Superior temporal gyrus (tissue), 1 donor: ENCODE measurements around the gene MAN1C1.
"Not testable (repeated sequence)": the region's sequence is repeated elsewhere in the genome, so short reads cannot be mapped to it uniquely, and the experiment has no call there.

Experiments used
- DNase-seq: peaks from one replicate; pipeline ENCODE4 v3.0.0-alpha.2; 2016; ENCODE audit errors: extremely low spot score

MAN1C1 gene

GRCh38 chr1:25634896-25635295 is 18.3 kb downstream of the MAN1C1 start:
- DNase-seq: no peak

GRCh38 chr1:25636141-25636540 is 19.6 kb downstream of the MAN1C1 start:
- DNase-seq: not testable (repeated sequence)

DNA sequence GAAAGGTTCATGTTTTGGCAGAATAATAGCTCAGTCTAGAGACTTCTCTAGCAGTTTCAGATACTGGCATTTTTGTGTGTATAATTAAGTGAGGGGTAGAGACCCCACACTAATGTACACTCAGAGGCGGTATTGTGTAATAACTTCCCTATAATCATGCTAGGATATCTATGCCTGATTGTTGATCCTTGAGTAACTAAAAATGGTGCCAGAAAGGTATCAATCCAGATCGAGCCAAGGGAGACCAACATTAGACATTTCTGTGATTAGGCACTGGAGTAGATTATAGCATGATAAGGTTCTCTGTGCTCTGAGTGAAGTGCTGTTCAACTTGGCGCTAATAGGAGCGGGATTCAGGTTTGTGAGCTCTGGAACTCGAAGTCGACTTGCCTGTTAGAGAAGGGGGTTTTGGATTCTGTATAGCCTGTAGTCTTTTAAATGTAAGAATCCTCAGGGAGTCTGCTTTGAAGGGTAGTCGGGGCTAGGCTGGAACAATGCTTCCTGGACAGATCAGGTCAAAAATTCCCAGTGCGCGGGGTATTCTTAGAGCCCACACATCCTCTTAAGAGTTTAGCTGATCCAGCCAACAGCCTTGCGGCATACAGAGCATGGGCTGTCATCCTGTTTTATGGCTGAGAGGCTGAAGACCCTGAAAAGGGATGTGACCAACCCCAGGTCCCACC is 24.2 kb downstream of the MAN1C1 start:
- DNase-seq: no peak

DNA sequence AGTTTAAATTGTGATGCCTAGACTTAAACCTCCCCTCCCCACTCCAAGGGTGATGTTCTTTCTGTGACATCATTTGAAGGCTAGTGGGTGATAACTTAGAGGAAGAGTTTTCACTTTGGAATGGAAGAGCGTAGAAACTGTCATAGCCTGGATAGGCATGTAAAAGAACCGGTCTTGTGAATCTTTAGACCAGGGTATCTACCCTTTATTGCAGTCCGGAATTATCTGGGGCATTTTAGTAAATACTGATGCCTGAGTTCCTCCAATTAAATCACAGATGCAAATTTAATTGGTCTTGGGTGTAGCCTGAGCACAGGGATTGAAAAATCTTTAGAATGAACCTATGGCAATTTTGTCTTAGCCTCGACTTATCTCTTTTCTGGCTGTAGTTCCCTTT is 24.7 kb downstream of the MAN1C1 start:
- DNase-seq: no peak

GRCh38 chr1:25641931-25642573 is 25.5 kb downstream of the MAN1C1 start:
- no peak for DNase-seq

DNA sequence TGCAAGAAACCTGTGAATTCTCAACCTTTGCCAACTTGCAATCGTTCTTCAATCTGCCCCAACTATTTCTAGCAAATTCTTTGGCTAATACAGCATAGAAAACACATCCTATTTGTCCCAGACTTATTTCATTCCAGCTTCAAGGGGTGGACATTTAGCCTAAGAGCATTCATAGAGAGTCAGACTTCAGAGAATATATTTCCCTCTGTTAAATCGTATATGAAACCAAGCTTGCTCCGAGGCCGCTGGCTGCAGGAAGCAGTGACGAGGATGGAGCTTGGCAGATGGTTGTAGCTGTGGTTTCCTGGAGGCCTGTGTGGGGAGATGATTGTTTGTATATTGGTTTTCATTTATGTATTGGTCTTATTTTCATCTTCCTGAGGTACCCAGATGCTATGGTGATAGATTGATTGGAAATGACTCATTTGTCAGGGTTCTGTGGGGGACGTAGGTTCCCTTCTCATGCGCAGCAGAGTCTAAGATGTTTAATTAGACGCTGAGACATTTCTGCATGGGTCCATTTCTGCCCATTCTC is 26.1 kb downstream of the MAN1C1 start:
- DNase-seq: no peak

DNA sequence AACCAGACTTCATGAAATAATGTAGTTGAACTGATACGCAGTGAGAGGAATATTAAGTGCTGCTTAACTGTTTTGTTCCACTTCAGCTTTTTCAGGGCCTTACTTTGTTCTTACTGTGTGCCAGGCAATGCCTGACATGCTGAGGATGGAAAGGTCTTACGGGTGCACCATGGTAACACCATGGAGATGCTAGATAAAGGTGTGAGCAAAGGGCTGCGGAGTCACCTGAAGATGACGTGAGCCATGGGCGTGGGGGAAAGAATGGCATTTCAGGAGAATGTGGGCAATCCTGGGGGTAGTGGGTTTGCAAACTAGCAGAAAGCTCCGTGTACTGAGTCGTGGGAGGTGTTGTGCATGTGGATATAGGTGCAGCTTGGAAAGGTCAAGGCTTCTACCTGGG is 27.3 kb downstream of the MAN1C1 start:
- DNase-seq: no peak

- DNase-seq: no peak
These were observed 28.4 kb downstream of the MAN1C1 start for GRCh38 chr1:25644962-25645361.

DNA sequence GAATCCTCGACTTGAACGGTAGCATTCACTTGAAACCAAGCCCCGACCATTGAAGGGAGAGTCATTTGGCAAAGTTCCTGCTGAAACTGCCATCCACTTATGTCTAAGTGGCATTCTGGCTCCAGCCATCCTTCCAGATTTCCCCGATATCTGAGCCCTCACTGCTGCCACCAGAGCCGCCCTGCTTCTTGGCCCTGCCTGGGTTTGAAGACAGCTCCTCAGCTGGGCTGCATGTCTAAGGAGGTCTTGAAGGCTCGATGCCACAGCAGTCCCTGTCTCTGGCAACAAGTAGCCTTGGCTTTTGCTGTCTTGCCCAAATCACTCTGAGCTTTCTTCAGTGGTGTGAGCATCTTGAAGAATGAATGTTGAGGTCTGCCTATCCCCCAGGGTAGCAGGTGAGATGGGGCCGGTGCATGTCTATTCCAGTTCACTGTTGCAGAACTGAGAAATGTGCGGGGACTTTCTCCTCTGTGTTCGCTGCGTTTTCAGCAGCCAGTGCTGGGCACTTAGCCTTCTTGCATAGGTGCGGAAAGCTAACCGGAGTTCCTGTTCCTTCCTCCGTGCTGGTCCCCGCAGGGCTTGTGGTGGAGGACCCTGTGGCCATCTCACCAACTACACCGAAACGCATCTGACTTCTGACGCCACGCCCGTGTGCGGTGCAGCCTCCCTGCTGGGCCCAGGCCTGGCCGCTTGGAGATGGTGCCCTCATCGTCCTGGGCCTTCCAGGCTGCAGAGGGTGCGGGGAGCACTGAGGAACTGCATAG is 29.2 kb downstream of the MAN1C1 start:
- no peak for DNase-seq

- no peak for DNase-seq
These were observed 30.5 kb downstream of the MAN1C1 start for GRCh38 chr1:25647106-25647505.

DNA sequence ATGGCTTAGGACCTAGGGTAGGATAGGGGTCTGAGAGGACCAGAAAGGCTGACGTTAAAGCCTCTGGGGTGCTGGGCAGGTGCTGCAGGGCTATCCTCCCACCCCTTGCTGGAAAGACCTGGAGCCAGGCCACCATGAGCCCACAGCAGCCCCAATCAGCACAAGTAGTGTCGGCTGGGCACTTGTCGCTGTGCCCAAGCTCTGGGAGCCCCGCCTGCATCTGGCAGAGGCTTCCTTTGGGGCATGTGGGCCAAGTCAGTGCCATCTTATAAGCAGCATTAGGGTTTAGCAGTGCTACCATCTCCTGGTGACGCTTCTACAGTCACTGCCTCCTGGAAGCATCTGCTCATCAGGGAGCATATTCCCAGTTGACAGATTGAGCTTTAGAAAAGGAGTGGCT is 31.3 kb downstream of the MAN1C1 start:
- no peak for DNase-seq

DNA sequence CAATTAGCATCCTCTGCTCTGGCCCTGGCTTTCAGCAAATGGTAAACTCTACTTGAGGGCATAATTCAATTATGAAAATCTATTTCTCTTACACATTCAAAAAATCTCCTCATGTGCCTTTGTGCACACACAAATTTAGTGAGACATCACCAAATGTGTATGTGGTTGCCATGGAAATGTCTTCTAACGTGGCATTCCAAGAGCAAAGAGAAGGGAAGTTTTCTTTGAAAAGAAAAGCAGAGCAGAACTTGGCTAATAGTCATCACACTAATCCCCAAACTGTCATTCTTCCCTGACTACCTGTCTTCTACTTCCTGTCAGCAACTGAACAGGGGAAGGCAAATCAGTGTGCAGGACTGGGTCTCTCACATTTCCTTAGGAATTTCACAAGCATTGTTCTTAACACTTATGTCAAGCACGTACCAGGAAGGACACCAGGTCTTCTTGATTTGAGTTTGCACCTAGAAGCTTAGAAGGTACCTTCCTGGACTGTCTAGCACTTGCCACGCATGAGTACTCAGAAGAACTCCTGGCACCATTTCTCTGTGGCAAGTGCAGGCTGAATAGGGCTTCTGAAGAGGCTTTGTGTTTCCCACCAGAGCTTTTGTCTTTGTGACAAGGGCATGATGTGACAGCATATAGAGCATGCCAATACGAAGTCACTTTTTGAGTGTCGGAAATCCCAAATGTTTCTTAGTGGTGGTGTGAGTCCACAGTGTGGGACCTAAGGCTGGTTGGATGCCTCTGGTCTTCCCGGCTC is 32.3 kb downstream of the MAN1C1 start:
- DNase-seq: peak; percentile 63

DNA sequence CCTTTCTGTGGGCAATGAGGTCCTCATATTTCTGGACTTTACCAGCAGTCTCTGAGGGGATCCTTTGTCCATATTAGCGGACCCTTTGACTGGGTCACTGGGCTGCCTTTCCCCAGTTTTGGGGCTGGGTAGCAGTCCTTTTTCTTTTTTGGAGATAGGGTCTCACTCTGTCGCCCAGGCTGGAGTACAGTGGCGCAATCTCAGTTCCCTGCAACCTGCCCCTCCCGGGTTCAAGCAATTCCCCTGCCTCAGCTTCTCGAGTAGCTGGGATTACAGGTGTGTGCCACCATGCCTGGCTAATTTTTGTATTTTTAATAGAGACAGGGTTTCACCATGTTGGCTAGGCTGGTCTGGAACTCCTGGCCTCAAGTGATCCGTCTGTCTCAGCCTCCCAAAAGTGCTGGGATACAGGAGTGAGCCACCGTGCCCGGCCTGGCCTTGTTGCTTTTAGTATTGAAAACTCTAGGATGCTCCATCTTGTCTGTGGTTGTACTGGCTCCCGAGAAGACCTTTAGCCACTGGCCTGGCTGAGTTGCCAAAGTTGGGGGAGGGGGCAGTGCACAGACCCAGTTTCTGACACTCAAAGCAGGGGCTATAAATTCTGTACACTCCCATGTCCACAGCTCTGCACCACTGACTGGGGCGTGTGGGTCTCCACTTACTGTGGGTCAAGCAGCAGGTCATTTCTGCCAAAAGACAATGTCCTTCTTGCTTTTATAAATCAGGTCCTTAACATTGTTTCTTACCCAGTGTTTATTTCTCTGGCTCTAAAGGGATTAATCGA is 33.1 kb downstream of the MAN1C1 start:
- no peak for DNase-seq

- no peak for DNase-seq
These were observed 33.6 kb downstream of the MAN1C1 start for GRCh38 chr1:25650289-25650576.

DNA sequence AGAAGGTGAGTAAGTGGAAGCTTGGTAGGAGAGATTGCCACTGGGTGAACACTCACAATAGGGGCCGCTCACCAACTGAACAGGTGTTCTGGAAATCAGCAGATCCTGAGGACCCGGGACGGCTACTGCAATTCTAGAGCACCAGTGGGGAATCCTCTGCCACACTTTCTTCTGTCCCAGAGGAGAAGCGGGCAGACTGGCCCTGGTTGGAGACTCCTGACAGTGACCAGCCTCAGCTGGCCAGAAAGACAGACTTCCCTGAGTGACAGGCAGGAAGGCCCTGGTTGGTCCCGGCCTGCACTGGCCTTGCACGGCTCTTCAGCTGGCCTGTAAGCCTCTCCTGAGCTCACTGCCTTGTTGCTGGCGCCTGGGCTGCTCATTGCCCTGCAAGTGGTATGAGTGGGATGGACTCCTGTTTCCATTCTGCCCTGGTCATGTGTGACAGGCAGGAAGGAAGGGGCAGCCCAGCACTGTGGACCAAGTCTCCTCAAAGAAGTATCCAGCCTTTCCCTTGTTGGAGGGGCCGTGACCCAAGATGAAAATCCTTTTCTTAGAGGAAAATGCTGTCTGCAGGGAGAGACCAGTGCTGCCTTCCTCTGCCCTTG is 34.5 kb downstream of the MAN1C1 start:
- DNase-seq: no peak

DNA sequence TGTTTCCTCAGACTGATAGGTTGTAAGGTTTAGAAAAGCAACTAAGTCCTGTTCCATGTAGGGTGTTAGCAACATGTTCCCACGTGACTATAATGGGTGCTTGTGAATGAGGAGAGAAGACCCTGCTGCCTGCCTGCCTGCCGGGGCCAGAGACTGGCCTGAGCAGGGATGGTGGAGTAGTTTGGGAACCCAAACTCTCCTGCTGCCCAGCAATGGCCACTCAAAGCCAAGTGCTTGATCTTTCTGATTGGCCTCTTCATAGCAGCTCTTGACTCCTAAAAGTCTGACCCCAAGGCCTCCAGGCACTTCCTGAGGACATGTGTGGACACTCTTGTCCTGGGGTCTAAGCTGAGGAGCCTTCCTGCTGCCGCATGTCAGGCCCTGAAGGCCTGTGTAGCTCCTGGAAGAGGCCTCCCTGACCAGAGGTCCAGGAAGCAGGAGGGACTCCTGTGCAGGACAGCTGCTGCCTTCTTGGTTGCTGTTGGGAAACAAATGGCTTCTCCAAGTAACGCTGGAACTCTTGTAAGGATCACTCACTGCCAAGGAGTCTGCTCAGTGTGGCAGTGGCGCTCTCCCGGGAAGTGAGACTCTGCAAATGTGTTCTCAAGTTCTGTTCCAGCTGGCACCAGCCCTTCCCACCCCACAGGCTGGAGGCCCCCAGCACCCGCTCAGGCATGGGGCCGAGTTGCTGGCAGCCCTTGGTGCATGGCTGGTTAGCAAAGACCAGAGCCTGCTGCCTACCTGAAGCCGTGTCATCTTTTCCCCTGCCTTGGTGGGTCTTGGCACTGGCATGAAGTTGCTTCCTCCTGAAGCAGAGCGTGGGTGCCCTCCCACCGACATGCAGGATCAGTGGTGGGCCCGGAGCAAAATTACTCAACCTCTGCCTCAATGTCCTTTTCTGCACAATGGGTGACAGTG is 35.5 kb downstream of the MAN1C1 start:
- no peak for DNase-seq

GRCh38 chr1:25653558-25653957 is 37.0 kb downstream of the MAN1C1 start:
- no peak for DNase-seq

GRCh38 chr1:25654109-25654660 is 37.6 kb downstream of the MAN1C1 start:
- no peak for DNase-seq

- no peak for DNase-seq
These were observed 40.7 kb downstream of the MAN1C1 start for GRCh38 chr1:25657121-25657882.
